GM18498 (cell line): Measurements from ENCODE around the gene ELF5.

Experiments
- ATAC-seq: cut with Tn5 transposase; IDR thresholded peaks from one replicate; pipeline ENCODE4 v1.9.1; 2021; ENCODE audit warnings: mild to moderate bottlenecking, moderate library complexity; ENCODE audit not compliant: unreplicated experiment

Gene ELF5

GRCh38 chr11:34458525-34458924 lies 55.1 kb downstream of the ELF5 start:
- no peak for ATAC-seq

DNA sequence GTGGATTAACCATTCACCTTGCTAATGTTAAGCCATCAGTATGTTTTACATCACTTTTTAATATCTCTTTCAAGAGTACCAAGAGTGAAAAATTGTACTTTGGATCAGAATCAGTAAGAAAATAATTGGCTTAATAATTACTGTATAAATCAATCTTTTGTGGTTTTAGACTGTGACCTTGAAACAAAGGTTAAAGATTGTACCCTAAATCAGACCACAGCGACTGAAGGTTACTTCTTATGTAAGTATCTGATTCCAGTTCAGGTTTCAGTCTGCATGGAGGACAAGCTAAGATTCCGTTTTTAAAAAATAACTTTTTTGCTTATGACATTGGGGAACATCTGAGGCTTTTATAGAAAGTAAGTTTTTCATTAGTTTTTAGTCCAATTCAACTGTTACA lies 56.0 kb downstream of the ELF5 start:
- no peak for ATAC-seq

- ATAC-seq: no peak
Measured at GRCh38 chr11:34454308-34455032, 59.1 kb downstream of the ELF5 start.

DNA sequence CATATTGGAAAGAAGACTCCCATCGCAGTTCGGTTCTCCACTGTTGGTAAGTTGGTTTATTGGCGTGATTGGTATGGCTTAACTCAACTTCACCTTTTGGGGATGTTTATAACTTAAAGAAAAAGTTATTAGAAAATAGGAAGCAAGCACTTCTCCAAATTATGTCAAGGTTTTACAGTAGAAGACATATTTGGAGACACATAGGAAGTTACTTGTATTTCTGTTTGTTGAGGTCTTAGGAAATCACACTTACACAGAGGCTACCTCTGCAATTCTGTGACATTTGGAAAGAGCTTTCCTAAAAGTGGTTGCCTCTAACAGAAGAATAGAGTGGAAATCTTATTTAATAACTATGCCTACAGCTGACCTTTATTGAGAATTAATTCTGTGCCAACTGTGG lies 62.5 kb downstream of the ELF5 start:
- ATAC-seq: no peak

DNA sequence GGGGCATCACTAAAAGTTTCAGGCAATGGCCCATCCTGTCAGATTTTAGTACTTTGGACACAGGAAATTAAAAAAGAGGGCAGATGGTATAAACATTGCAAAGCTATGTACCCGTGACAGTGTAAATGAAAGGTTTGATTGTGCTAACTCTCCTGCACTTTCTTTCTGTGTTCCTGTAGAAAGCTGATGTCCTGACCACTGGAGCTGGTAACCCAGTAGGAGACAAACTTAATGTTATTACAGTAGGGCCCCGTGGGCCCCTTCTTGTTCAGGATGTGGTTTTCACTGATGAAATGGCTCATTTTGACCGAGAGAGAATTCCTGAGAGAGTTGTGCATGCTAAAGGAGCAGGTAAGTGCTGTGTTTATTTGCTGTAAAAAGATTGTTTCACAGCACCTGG lies 64.6 kb downstream of the ELF5 start:
- ATAC-seq: no peak

DNA sequence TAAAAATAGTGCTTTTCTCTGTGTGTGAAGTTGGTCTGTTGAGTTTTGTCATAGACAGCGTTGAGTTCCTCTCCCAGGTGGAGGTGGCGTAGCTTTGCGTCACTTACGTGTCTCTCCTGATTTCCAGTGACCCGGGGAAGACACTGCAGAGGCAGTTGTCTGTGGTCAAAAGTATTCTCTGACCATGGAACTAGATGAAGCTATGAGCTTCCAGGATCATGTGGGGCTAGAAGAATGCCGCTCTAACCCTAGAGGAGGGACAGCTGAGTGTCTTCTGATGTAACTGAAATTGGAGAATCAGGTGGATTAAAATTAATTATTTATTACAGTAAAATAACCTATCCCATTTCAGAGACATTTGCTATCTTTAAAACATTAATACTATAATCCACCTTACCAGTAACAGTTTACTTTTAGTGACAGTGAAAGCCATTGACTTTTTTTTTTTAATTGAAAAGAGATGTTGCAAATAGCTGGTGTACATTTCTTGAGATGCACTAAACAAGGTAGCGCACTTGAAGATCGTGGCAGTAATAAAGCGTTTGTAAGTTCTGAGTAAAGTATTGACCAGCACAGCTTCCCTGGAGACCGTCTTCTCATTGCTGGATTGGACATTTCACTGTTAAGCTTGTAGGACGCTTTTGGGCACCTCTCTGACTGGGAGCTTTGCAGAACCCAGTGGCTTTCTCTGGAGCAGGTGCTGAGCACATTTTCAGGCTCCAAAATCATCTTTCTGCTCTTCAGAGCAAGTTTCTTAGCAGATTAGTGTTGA lies 65.2 kb downstream of the ELF5 start:
- no peak for ATAC-seq

GRCh38 chr11:34447044-34447443 lies 66.5 kb downstream of the ELF5 start:
- ATAC-seq: no peak

DNA sequence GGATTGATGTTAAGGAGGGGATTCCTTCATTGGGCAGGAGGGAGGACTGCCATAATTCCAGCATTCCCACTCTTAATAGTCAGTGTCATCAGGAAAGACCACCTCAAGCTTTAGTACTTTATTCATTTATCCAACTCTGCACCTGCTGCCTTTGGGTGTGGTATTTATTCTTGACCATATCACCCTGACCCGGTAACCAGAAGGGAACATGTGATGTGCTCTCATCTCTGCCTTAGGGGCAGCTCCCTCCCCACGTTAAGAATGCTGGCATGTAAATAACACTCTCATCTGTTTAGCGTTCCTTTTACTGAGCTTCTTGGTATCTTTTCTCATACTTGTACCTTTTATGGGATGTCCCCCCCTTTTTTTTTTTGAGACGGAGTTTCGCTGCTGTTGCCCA lies 67.2 kb downstream of the ELF5 start:
- ATAC-seq: no peak

DNA sequence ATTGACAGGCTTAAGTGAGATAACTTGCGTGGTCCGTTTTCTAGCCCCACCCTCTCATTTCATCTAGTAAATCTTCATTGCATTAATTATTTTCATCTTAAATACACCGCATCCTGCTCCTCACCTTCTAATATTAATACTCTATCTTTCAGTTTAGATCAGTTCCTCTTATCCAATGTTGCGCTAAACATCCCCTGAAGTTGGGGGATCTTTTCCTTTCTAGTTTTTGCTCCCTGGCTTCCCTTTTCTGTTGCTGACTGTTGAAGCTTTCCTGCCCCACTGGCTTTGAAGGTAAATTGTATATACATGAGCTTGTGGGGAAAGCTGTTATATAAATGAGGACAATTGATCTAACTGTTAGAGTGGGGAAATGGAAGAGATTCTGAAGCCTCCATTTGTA lies 67.6 kb downstream of the ELF5 start:
- no peak for ATAC-seq

GRCh38 chr11:34444428-34444827 lies 69.2 kb downstream of the ELF5 start:
- ATAC-seq: no peak

DNA sequence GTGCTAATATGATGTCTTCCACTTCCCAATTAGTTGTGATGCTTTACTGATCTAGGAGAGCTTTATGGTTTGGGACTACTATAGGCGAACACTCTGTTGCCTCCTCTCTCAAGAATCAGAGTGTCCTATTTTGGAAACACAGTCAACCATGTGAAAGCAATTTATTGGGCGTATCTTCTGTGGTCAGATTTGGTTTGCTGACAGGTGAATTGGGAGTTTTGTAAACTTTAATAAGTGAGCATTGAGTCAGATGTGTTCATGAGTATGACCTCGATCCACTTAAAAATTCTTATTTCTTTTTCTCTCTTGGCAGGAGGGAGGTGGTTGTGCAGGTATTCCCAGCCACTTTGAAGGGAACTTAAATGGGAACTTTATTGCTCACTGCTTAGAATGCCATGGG lies 70.5 kb downstream of the ELF5 start:
- ATAC-seq: no peak

DNA sequence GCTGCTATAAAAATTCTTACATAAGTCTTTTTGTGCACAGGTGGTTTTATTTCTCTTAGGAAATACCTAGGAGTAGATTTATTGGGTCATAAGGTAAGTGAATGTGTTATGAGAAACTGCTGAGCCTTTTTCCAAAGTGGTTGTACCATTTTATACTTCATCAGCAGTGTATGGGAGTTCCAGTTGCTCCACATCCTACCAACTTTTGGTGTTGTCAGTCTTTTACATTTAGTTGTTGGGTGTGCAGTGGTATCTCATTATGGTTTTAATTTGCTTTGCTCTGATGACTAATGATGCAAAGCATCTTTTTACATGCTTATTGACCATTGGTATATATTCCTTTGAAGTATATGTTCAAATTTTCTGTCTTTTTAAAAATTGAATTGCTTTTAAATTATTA lies 71.8 kb downstream of the ELF5 start:
- no peak for ATAC-seq

DNA sequence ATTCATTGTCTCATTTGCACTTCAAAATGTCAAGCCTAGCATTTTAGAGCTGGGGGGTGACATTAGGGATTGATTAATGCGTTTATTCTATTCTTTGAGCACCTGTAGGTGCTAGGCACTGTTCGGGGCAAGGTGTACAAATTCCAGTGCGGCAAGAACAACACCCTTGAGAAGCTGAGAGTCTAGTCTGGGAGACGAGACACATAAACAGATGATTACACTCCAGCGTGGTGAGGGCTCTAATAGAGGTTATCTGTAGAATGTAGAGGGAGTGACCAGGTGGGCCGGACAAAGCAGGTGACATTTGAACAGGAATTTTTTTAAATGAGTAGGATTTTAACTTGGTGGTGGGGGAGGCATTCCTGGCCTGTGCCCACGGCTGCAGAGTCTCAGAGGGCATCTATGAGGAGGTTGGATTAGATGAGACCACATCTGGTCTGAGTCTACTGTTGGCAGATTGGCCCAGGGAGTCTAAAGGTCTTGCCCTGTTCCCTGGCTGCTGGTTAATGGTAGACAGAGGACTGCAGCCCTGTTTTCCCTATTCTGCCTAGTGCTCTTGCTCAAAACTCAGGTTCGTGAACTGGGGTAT lies 73.9 kb downstream of the ELF5 start:
- ATAC-seq: no peak

DNA sequence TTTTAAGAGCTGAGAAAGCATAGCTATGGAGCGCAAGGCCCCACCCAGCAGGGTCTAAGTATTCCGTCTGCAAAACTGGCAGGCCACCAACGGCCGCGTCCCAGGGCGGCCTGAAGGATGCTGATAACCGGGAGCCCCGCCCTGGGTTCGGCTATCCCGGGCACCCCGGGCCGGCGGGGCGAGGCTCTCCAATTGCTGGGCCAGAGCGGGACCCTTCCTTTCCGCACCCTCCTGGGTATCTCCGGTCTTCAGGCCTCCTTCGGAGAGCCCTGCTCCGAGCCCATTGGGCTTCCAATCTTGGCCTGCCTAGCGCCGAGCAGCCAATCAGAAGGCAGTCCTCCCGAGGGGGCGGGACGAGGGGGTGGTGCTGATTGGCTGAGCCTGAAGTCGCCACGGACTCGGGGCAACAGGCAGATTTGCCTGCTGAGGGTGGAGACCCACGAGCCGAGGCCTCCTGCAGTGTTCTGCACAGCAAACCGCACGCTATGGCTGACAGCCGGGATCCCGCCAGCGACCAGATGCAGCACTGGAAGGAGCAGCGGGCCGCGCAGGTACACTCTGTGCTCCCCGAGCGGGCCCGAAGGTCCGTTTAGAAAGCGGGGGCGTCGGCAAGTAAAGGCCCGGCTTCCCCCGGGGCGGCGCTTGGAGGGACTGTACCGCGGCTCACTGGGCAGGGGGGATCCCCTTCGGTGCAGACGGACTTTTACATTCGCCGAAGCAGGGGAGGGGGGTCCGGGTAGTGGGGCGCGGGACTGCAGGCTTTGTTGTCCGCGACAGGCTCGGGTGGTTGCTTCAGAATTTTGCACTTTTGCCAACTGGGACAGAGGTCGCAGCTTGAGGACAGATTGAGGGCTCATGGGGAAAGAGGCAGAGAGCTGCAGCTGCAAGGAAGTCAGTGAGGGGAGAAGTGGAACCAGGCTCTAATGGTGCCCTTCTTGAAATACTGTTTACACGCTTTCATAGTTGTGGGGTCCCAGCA lies 74.8 kb downstream of the ELF5 start, which contains the start of gene CAT:
Gene CAT (plus strand): TSS at position 406 of the 979 bp plus-strand sequence. CDS start 80 bp downstream, at position 486.
- peak; percentile 98 for ATAC-seq

GRCh38 chr11:34437224-34438125 lies 76.1 kb downstream of the ELF5 start:
- ATAC-seq: no peak

GRCh38 chr11:34433899-34434298 lies 79.7 kb downstream of the ELF5 start:
- no peak for ATAC-seq

DNA sequence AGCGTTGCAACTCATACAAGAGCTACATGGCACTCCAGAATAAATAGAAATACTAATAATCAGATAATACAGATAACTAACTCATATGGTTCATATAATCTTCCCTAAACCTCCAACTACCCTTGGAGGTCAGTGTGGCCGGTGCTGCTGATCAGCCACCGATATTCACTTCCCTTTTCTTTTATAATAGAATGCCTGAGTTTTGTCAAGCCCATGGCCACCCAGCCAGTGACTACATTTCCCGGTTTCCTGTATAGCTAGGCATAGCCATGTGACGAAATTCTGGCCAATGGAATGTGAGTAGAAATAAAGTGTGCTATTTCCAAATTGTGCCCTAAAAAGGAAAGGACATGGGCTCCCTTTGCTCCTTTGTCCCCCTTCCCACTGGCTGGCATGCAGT lies 80.8 kb downstream of the ELF5 start:
- ATAC-seq: no peak

- ATAC-seq: no peak
Measured at GRCh38 chr11:34431979-34432378, 81.6 kb downstream of the ELF5 start.
